NK-92 (cell line): ENCODE measurements around the gene BRINP1.

Experiments used
- DNase-seq: peaks from one replicate; lab custom pipeline; 2025; ENCODE audit not compliant: unreplicated experiment; lab: John Stamatoyannopoulos, UW

Gene BRINP1

GRCh38 chr9:119148855-119149254 is 220.4 kb downstream of the BRINP1 start:
- DNase-seq, result no peak

GRCh38 chr9:119137479-119137878 is 231.8 kb downstream of the BRINP1 start:
- no peak for DNase-seq

GRCh38 chr9:119126040-119126439 is 243.2 kb downstream of the BRINP1 start:
- no peak for DNase-seq

- no peak for DNase-seq
Measured at GRCh38 chr9:119121899-119122298, 247.3 kb downstream of the BRINP1 start.

- no peak for DNase-seq
Measured at GRCh38 chr9:119117409-119117808, 251.8 kb downstream of the BRINP1 start.
